T-helper 2 cell treated with Interferon-gamma antibody and Interleukin-4, amounts not matched to agents 5 μg/mL and 100 μg/mL, for 36 hours (primary cell): Measurements from ENCODE around the gene NPHS1.
A peak's percentile ranks its signal among the peaks of the same experiment; 100 is the strongest.

Source experiments
- DNase-seq: peaks from one replicate; pipeline ENCODE4 v3.0.0; 2021; ENCODE audit warnings: low spot score
- H3K27ac Mint-ChIP-seq: one replicate; pipeline ENCODE4 v1.8.0; 2021; ENCODE audit warnings: mild to moderate bottlenecking, mixed read lengths
- H3K27me3 Mint-ChIP-seq: one replicate; pipeline ENCODE4 v1.8.0; 2021; ENCODE audit warnings: low read depth, mixed read lengths
- H3K36me3 Mint-ChIP-seq: one replicate; pipeline ENCODE4 v1.8.0; 2021; ENCODE audit warnings: low read depth, mixed read lengths
- H3K4me1 Mint-ChIP-seq: one replicate; pipeline ENCODE4 v1.8.0; 2021; ENCODE audit warnings: low read depth, mixed read lengths
- H3K4me3 Mint-ChIP-seq: one replicate; pipeline ENCODE4 v1.8.0; 2022; ENCODE audit warnings: mild to moderate bottlenecking, moderate library complexity, mixed read lengths
- H3K9me3 Mint-ChIP-seq: one replicate; pipeline ENCODE4 v1.8.0; 2021; ENCODE audit warnings: mixed read lengths

NPHS1 gene

GRCh38 chr19:35868823-35869326, 16.6 kb upstream of the NPHS1 start:
- no peak for DNase-seq
- H3K9me3 Mint-ChIP-seq = no peaks in the 10 kb centered on the region
- H3K27ac Mint-ChIP-seq = no peak overlapping the region
- peak overlapping the region; percentile 49 for H3K4me3 Mint-ChIP-seq
- peaks cover 33% of the 10 kb centered on the region for H3K27me3 Mint-ChIP-seq
- H3K4me1 Mint-ChIP-seq = peaks cover 14% of the 10 kb centered on the region
- no peaks in the 10 kb centered on the region for H3K36me3 Mint-ChIP-seq

DNA sequence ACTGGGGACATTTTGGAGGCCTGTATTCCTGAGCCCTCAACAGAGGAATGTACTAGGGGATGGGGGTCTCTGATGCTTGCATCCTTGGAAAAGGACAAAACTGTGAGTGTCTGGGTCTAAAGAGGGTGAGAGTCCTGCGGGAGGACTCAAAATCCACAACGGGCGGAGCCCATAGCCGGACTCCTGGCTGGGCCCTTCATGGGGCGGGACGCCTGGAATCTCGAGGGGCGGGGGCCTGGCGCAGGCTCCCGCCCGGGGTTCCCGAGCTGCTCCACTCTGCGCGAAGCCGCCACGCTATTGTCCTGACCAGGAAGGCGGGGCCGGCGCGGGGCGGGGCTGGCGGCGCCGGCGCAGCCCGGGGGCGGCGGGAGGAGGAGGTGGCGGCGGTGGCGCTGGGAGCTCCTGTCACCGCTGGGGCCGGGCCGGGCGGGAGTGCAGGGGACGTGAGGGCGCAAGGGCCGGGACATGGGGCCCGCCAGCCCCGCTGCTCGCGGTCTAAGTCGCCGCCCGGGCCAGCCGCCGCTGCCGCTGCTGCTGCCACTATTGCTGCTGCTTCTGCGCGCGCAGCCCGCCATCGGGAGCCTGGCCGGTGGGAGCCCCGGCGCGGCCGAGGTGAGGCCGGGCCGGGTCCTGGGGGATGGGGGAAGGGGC, 16.0 kb upstream of the NPHS1 start, which contains the start of gene APLP1:
Gene APLP1, plus strand, starts transcription at position 403 of the 651 bp plus-strand sequence. Its CDS starts 63 bp downstream, at position 466.
- no peak within 1 kb of the TSS for H3K27ac Mint-ChIP-seq
- peak; percentile 76 for DNase-seq
- H3K27me3 Mint-ChIP-seq = peaks cover 33% of the 10 kb centered on the region
- H3K4me3 Mint-ChIP-seq = peak within 1 kb of the TSS; percentile 49
- no peaks in the 10 kb centered on the region for H3K36me3 Mint-ChIP-seq
- no peaks in the 10 kb centered on the region for H3K9me3 Mint-ChIP-seq
- peaks cover 14% of the 10 kb centered on the region for H3K4me1 Mint-ChIP-seq

GRCh38 chr19:35863018-35863417, 10.7 kb upstream of the NPHS1 start:
- DNase-seq = no peak
- no peak overlapping the region for H3K4me3 Mint-ChIP-seq
- H3K27me3 Mint-ChIP-seq = peaks cover 65% of the 10 kb centered on the region
- H3K36me3 Mint-ChIP-seq = no peaks in the 10 kb centered on the region
- H3K4me1 Mint-ChIP-seq = peaks cover 2% of the 10 kb centered on the region
- no peaks in the 10 kb centered on the region for H3K9me3 Mint-ChIP-seq
- H3K27ac Mint-ChIP-seq = no peak overlapping the region

DNA sequence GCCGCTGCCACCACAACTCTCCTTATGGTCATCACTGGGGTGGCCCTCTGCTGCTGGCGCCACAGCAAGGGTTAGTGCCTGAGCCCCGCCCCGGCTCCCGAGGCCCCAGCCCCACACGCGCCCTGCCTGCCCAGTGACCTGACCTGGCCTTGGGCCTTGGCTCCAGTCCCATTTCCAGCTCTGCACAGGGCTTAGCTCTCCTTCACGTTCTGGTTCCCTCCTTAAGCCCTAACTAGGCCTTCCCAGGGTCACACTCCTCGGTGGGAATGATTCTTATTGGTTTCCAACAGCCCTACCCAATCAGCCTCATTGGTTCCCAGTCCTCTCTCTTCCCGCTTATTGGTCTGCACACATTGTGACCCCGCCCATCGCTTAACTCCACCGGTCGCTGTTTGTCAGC, 10.2 kb upstream of the NPHS1 start:
- Mint-ChIP-seq H3K27me3 (peaks cover 65% of the 10 kb centered on the region), H3K4me3 (no peak overlapping the region), H3K4me1 (peaks cover under 1% of the 10 kb centered on the region), H3K9me3 (no peaks in the 10 kb centered on the region), H3K36me3 (no peaks in the 10 kb centered on the region), H3K27ac (no peak overlapping the region)
- DNase-seq = no peak

GRCh38 chr19:35861640-35862160, 9.4 kb upstream of the NPHS1 start:
- peaks cover 5% of the 10 kb centered on the region for H3K4me1 Mint-ChIP-seq
- no peaks in the 10 kb centered on the region for H3K36me3 Mint-ChIP-seq
- peaks cover 68% of the 10 kb centered on the region for H3K27me3 Mint-ChIP-seq
- H3K4me3 Mint-ChIP-seq = no peak overlapping the region
- H3K27ac Mint-ChIP-seq = no peak overlapping the region
- no peaks in the 10 kb centered on the region for H3K9me3 Mint-ChIP-seq
- DNase-seq = no peak

DNA sequence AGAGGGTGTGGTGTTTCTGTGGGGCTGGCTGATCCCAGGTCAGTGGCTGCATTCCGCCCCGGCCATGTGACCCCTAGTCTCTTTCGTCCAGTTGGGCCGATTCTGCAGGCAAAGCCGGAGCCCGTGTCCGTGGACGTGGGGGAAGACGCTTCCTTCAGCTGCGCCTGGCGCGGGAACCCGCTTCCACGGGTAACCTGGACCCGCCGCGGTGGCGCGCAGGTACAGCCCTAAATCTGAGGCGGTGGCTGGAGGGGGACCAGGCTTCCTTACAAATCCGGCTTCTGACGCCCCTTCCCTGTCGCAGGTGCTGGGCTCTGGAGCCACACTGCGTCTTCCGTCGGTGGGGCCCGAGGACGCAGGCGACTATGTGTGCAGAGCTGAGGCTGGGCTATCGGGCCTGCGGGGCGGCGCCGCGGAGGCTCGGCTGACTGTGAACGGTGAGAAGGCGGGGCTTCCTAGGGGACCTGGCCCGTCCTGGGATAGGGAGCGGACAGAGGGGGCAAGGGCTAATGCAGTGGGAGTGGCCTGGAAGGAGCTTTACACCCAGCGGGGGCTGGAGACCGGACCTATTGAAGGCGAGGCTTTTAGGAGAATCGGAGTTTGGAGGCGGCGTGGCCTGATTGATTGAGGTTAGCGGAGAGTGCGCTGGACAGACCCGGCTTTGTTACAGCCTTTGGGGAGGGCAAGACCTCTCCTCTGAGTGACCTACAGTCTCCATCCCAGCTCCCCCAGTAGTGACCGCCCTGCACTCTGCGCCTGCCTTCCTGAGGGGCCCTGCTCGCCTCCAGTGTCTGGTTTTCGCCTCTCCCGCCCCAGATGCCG, 8.7 kb upstream of the NPHS1 start:
- DNase-seq = no peak
- Mint-ChIP-seq H3K9me3 (no peaks in the 10 kb centered on the region), H3K4me1 (peaks cover 5% of the 10 kb centered on the region), H3K4me3 (no peak overlapping the region), H3K27ac (no peak overlapping the region), H3K36me3 (no peaks in the 10 kb centered on the region), H3K27me3 (peaks cover 63% of the 10 kb centered on the region)

DNA sequence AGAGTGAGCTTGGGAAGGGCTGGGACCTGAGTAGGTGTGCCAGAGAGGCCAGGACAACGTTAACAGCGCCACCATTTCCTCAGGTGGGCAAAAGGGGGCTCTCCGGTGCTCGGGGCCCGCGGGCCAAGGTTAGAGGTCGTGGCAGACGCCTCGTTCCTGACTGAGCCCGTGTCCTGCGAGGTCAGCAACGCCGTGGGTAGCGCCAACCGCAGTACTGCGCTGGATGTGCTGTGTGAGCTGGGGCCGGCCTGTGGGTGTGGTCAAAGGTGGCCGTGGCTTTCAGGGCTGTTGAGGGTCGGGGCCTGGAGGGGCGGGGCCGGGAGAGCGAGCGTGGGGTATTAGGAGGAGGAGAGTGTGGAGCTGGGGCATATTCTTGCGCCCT, 8.1 kb upstream of the NPHS1 start:
- H3K4me3 Mint-ChIP-seq = no peak overlapping the region
- no peak for DNase-seq
- peaks cover 5% of the 10 kb centered on the region for H3K4me1 Mint-ChIP-seq
- no peak overlapping the region for H3K27ac Mint-ChIP-seq
- H3K27me3 Mint-ChIP-seq = peaks cover 62% of the 10 kb centered on the region
- H3K9me3 Mint-ChIP-seq = no peaks in the 10 kb centered on the region
- no peaks in the 10 kb centered on the region for H3K36me3 Mint-ChIP-seq

- Mint-ChIP-seq H3K4me3 (no peak overlapping the region), H3K4me1 (peaks cover 5% of the 10 kb centered on the region), H3K27ac (no peak overlapping the region), H3K27me3 (peaks cover 71% of the 10 kb centered on the region), H3K9me3 (no peaks in the 10 kb centered on the region), H3K36me3 (no peaks in the 10 kb centered on the region)
- no peak for DNase-seq
Observed at GRCh38 chr19:35859414-35859813, 7.1 kb upstream of the NPHS1 start.

DNA sequence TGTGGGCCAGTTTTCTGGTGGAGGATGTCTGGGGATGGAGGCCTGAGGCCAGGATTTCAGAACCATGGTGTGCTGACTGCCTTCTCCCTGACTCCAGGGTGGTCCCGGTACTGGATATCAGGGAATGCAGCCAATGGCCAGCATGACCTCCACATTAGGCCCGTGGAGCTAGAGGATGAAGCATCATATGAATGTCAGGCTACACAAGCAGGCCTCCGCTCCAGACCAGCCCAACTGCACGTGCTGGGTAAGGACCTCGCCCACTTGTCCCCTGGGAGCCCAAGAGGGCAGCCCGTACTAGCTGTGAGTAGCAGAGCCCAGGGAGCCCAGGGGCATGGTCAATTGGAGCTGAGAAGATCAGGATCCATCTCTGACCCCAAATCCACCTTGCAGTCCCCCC, 6.0 kb upstream of the NPHS1 start:
- no peak for DNase-seq
- H3K36me3 Mint-ChIP-seq = no peaks in the 10 kb centered on the region
- H3K4me3 Mint-ChIP-seq = no peak overlapping the region
- no peaks in the 10 kb centered on the region for H3K9me3 Mint-ChIP-seq
- peaks cover 68% of the 10 kb centered on the region for H3K27me3 Mint-ChIP-seq
- no peak overlapping the region for H3K27ac Mint-ChIP-seq
- H3K4me1 Mint-ChIP-seq = peaks cover 5% of the 10 kb centered on the region

- Mint-ChIP-seq H3K36me3 (no peaks in the 10 kb centered on the region), H3K9me3 (no peaks in the 10 kb centered on the region), H3K4me3 (peak within 1 kb of the TSS; percentile 70), H3K27me3 (peaks cover 70% of the 10 kb centered on the region), H3K4me1 (peaks cover 5% of the 10 kb centered on the region), H3K27ac (no peak within 1 kb of the TSS)
- DNase-seq = peak; percentile 25
Observed at GRCh38 chr19:35856546-35857149, 4.3 kb upstream of the NPHS1 start, which contains the start of gene KIRREL2. KIRREL2 (plus strand) TSS chr19:35856911; CDS start chr19:35857120, 209 bp downstream.

DNA sequence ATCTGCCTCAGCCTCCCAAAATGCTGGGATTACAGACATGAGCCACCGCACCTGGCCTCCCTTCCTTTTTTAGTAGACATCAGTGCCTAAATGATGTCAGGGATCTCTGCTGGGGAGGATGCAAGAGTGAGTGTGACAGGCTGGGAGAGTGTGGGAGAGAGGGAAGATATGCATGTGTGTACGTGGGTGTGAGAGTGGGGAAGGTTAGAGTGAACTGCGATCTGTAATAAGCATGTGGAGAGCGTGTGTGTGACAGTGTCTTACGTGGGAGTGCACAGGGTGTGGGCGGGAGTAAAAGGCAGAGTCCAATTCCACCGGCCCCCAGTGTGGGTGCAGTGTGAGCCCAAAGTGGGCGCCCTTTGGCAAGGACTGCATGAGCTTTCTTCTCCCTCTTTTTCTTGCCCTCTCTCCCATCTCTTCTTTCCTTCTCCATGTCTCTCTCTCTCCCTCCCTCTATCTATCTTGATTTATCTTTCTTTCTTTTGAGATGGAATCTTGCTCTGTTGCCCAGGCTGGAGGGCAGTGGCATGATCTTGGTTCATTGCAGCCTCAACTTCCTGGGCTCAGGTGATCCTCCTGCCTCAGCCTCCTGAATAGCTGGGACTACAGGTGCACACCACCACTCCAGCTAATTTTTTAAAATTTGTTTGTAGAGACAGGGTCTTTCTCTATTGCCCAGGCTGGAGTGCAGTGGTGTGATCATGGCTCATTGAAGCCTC, 893 bp upstream of the NPHS1 start:
- Mint-ChIP-seq H3K27me3 (peaks cover 51% of the 10 kb centered on the region), H3K36me3 (no peaks in the 10 kb centered on the region), H3K4me1 (peaks cover 5% of the 10 kb centered on the region), H3K9me3 (no peaks in the 10 kb centered on the region), H3K27ac (no peak overlapping the region), H3K4me3 (no peak overlapping the region)
- no peak for DNase-seq

DNA sequence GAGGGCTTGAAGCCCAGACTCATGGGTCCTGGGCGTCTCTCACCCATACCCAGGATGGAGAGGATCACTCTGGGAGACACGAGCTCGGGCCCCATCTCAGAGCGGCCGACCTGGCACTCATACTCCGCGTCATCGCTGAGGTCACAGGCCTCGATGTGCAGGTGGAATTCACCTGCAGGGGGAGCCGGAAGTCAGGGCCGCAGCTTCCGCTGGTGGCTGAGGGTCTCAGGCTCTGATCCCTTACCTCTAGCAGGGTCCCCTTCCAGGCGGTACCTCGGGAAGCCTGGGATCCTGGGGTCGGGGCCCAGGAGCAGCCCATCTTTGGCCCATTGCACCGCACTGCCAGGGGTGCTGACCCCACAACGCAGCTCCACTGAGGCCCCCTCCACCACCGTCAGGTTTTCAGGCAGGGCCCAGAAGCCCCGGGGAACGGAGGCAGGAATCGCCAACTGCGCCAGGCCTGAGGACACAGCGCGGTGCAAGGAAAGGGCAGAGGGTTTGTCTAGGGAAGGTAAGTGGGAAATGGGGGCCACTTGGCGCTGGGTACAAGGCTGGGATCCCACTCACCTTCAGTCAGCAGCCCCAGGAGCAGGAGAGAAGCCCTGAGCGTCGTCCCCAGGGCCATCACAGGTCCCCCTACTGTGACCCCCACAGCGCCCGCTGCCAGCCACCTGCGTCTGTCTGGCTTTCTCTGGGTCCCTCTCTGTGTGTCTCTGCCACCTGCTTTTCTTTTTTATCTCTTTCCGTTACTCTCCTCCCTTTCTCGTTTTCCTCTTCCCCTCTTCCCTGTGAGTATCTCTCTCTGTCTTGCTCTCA, 883 bp downstream of the NPHS1 start:
- no peaks in the 10 kb centered on the region for H3K9me3 Mint-ChIP-seq
- H3K27me3 Mint-ChIP-seq = peaks cover 47% of the 10 kb centered on the region
- no peak overlapping the region for H3K4me3 Mint-ChIP-seq
- no peak overlapping the region for H3K27ac Mint-ChIP-seq
- no peaks in the 10 kb centered on the region for H3K36me3 Mint-ChIP-seq
- peaks cover under 1% of the 10 kb centered on the region for H3K4me1 Mint-ChIP-seq
- no peak for DNase-seq
